Measurements from ENCODE around the gene CNTNAP5.

Gene CNTNAP5

GRCh38 chr2:124524155-124524915 lies 499.2 kb downstream of the CNTNAP5 start:
- Histone ChIP-seq H3K4me3 (ENCODE audit: low read depth, low read length) (no peak overlapping the region), H3K27me3 (ENCODE audit: insufficient read depth, low read depth, severe bottlenecking) (no peaks in the 10 kb centered on the region), H3K9me3 (ENCODE audit: severe bottlenecking) (no peaks in the 10 kb centered on the region), H3K27ac (no peak overlapping the region), H3K36me3 (no peaks in the 10 kb centered on the region)
- no peak for DNase-seq
- TF ChIP-seq CTCF (IDR thresholded peaks at IDR 0.05; ENCODE audit: low read depth, low read length) = no peak

GRCh38 chr2:124526221-124526620 lies 501.1 kb downstream of the CNTNAP5 start:
- H3K9me3 ChIP-seq (ENCODE audit: severe bottlenecking) = no peaks in the 10 kb centered on the region
- DNase-seq = no peak
- no peak for TF ChIP-seq CTCF (IDR thresholded peaks at IDR 0.05; ENCODE audit: low read depth, low read length)
- no peak overlapping the region for H3K27ac ChIP-seq
- H3K27me3 ChIP-seq (ENCODE audit: insufficient read depth, low read depth, severe bottlenecking) = no peaks in the 10 kb centered on the region
- no peaks in the 10 kb centered on the region for H3K36me3 ChIP-seq
- no peak overlapping the region for H3K4me3 ChIP-seq (ENCODE audit: low read depth, low read length)

GRCh38 chr2:124530203-124530602 lies 505.1 kb downstream of the CNTNAP5 start:
- H3K27ac ChIP-seq = no peak overlapping the region
- TF ChIP-seq CTCF (IDR thresholded peaks at IDR 0.05; ENCODE audit: low read depth, low read length) = no peak
- DNase-seq = no peak

GRCh38 chr2:124533226-124533954 lies 508.3 kb downstream of the CNTNAP5 start:
- Histone ChIP-seq H3K27me3 (ENCODE audit: insufficient read depth, low read depth, severe bottlenecking) (no peaks in the 10 kb centered on the region), H3K27ac (no peak overlapping the region), H3K9me3 (ENCODE audit: severe bottlenecking) (no peaks in the 10 kb centered on the region), H3K36me3 (no peaks in the 10 kb centered on the region), H3K4me3 (ENCODE audit: low read depth, low read length) (no peak overlapping the region)
- TF ChIP-seq CTCF (IDR thresholded peaks at IDR 0.05; ENCODE audit: low read depth, low read length) = no peak
- DNase-seq = no peak

More at GRCh38 chr2:124530203-124530602, 505.1 kb downstream of the CNTNAP5 start:
- Histone ChIP-seq H3K27me3 (ENCODE audit: insufficient read depth, low read depth, severe bottlenecking) (no peaks in the 10 kb centered on the region), H3K4me3 (ENCODE audit: low read depth, low read length) (no peak overlapping the region), H3K36me3 (no peaks in the 10 kb centered on the region), H3K9me3 (ENCODE audit: severe bottlenecking) (no peaks in the 10 kb centered on the region)

- Histone ChIP-seq H3K4me3 (ENCODE audit: low read depth, low read length) (no peak overlapping the region), H3K27me3 (ENCODE audit: insufficient read depth, low read depth, severe bottlenecking) (no peaks in the 10 kb centered on the region), H3K36me3 (no peaks in the 10 kb centered on the region), H3K9me3 (ENCODE audit: severe bottlenecking) (no peaks in the 10 kb centered on the region), H3K27ac (no peak overlapping the region)
- no peak for DNase-seq
- TF ChIP-seq CTCF (IDR thresholded peaks at IDR 0.05; ENCODE audit: low read depth, low read length) = no peak
These were observed 508.9 kb downstream of the CNTNAP5 start for GRCh38 chr2:124534028-124534427.
